OCI-LY3 (cell line): ENCODE results near the gene ARID1B.

Experiments
- CTCF ChIP-seq: fragments of 200-600, 300-600 bp; sonication (generic); IDR thresholded peaks from 2 replicates; pipeline ENCODE4 v1.5.1; 2014; ENCODE audit warnings: antibody characterized with exemption, low read length, low read depth
- EZH2phosphoT487 ChIP-seq: fragments of 200-600 bp; shearing (Covaris generic); IDR thresholded peaks from 2 replicates; pipeline ENCODE4 v1.6.1; 2018; ENCODE audit warnings: antibody characterized with exemption, mixed run types, low read depth

- TF ChIP-seq CTCF (no peak), EZH2phosphoT487 (no peak)
Measured at GRCh38 chr6:157065366-157065765, 288.2 kb downstream of the ARID1B start.
